Right lobe of liver (tissue), 6 donors: ENCODE results near the gene BCL2. TPM values are rescaled to one million over a fixed set of nuclear protein-coding genes. Genes with fewer than 3 reads are reported as not detected.
"Not testable (repeated sequence)": the region's sequence is repeated elsewhere in the genome, so short reads cannot be mapped to it uniquely, and the experiment has no call there.

Source experiments
- ATAC-seq, 4 donors: fragments of 200-7000 bp; cut with Tn5 transposase; one replicate each; pipeline ENCODE4 v1.9.1; 2020; ENCODE audit warnings: mild to moderate bottlenecking in 4 of 4, moderate library complexity in 4 of 4
- DNase-seq, 3 donors: peaks; one replicate each; pipeline ENCODE4 v3.0.0-alpha.2; 2020
- H3K27ac ChIP-seq, 3 donors: fragments of 200-600 bp; one replicate each; pipeline ENCODE4 v1.8.0; 2022
- H3K27me3 ChIP-seq, 2 donors: fragments of 200-600 bp; one replicate each; pipeline ENCODE4 v1.8.0; 2022
- H3K36me3 ChIP-seq, 4 donors: fragments of 200-600 bp; sonication (generic) in 1 of 4; one replicate each; pipeline versions ENCODE4 v1.5.1 to v1.8.0; 2017 to 2022; ENCODE audit warnings: control low read depth in 1 of 4
- H3K4me1 ChIP-seq, 4 donors: fragments of 200-600 bp; sonication (generic) in 1 of 4; one replicate each; pipeline versions ENCODE4 v1.5.1 to v1.8.0; 2017 to 2022; ENCODE audit warnings: control low read depth in 1 of 4
- H3K4me3 ChIP-seq, 3 donors: fragments of 200-600 bp; one replicate each; pipeline ENCODE4 v1.8.0; 2022
- H3K9me3 ChIP-seq, 4 donors: fragments of 200-600 bp; sonication (generic) in 1 of 4; one replicate each; pipeline versions ENCODE4 v1.5.1 to v1.8.0; 2017 to 2022; ENCODE audit warnings: control low read depth in 1 of 4
- POLR2A ChIP-seq: fragments of 450-650 bp; IDR thresholded peaks from one replicate; pipeline ENCODE4 v1.6.1; 2017; ENCODE audit warnings: antibody characterized with exemption, mild to moderate bottlenecking
- WGBS: methylation state at CpG from one replicate; pipeline ENCODE4 v1.1.6; 2018; ENCODE audit warnings: low coverage, low lambda C conversion rate; ENCODE audit not compliant: insufficient coverage; ENCODE audit errors: missing lambda C conversion rate; 5-methylcytosine and 5-hydroxymethylcytosine counted together
- intact Hi-C, 2 donors: fragments of 100-400 bp; cut with DNase I; formaldehyde crosslinking; loops; one replicate each; pipeline versions ENCODE4 v1.11.2 to v1.14.1; 2022
- total RNA-seq, 6 experiments: library from RNA; depleted of rRNA in 2 of 6; stranded (reverse); fragments of >200 nt in 2 of 6; fragmentation: NEBNext Ultra II Directional in 3 of 6; extraction: Animal tissue kit (Norgen Biotek cat#: 25700) in 3 of 6; gene quantifications; one replicate each; pipeline versions ENCODE4 v1.1.0 to v1.2.4, GENCODE V29; 2016 to 2023
- TF ChIP-seq, protein P1 (sequence below), 4 donors: fragments of 200-600 bp in 3 of 4; fragments of 450-650 bp in 1 of 4; IDR thresholded peaks; one replicate each; pipeline versions ENCODE4 v1.5.1 to v1.8.0; 2016 to 2022; ENCODE audit warnings: antibody characterized with exemption in 4 of 4, mild to moderate bottlenecking in 2 of 4
- donor health status: DM: no; HTN: yes; CAD: no.
- donor health status: DM: no; HTN: no; CAD: no.
- donor health status: DM: no; HTN: no; CAD: no.
- donor health status: DM: no; HTN: yes; CAD: no.
- donor health status: DM: no; HTN: yes; CAD: no.

The BCL2 gene
- total RNA-seq, 6 experiments from 2014 or later, result 0.73 to 4.7 (median 2.7) TPM

DNA sequence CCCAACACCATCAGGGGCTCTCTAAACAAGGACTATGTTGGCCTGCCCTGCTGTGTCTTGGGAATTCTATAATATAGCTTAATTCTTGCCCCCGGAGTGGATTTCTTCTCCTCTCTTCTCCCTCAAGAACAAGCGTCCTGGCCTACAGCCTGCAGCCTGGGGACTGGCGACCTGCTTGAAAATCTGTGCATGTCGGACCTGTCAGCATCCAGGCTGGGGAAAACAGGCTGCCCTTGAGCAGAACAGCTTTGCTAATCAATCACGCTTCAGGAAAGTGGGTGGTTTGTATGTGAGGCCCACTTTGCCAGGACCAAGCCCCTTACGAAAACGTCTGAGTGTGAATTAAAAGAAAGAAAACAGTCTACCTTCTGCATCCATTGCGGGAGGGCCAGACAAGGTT, 116.7 kb downstream of the BCL2 start:
- TF ChIP-seq, protein P1, sequence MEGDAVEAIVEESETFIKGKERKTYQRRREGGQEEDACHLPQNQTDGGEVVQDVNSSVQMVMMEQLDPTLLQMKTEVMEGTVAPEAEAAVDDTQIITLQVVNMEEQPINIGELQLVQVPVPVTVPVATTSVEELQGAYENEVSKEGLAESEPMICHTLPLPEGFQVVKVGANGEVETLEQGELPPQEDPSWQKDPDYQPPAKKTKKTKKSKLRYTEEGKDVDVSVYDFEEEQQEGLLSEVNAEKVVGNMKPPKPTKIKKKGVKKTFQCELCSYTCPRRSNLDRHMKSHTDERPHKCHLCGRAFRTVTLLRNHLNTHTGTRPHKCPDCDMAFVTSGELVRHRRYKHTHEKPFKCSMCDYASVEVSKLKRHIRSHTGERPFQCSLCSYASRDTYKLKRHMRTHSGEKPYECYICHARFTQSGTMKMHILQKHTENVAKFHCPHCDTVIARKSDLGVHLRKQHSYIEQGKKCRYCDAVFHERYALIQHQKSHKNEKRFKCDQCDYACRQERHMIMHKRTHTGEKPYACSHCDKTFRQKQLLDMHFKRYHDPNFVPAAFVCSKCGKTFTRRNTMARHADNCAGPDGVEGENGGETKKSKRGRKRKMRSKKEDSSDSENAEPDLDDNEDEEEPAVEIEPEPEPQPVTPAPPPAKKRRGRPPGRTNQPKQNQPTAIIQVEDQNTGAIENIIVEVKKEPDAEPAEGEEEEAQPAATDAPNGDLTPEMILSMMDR (IDR thresholded peaks at IDR 0.05), result no peak
- TF ChIP-seq POLR2A, result no peak
- Histone ChIP-seq H3K4me3 (no peak overlapping the region), H3K9me3 (no peaks in the 10 kb centered on the region), H3K27ac (no peak overlapping the region), H3K36me3 (no peaks in the 10 kb centered on the region), H3K27me3 (no peaks in the 10 kb centered on the region), H3K4me1 (no peaks in the 10 kb centered on the region)
- 85% methylated on average over 7 of the region's 8 CpGs for WGBS
- intact Hi-C loops, result no loop called here
- no peak for ATAC-seq
- no peak for DNase-seq

DNA sequence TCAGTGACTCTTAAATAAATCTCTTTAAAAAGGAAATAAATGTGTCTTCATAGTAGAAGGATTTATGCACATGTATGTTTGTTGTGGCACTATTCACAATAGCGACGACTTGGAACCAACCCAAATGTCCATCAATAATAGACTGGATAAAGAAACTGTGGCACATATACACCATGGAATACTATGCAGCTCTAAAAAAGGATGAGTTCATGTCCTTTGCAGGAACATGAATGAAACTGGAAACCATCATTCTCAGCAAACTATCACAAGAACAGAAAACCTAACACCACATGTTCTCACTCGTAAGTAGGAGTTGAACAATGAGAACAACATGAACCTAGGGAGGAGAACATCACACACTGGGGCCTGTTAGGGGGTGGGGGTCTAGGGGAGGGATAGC, 118.1 kb downstream of the BCL2 start:
- H3K4me3 ChIP-seq, H3K27me3 ChIP-seq, intact Hi-C loops, ATAC-seq, DNase-seq, H3K9me3 ChIP-seq, H3K36me3 ChIP-seq, H3K27ac ChIP-seq, H3K4me1 ChIP-seq: not testable (repeated sequence)
- WGBS, result 79% methylated on average over 3 of the region's 3 CpGs

DNA sequence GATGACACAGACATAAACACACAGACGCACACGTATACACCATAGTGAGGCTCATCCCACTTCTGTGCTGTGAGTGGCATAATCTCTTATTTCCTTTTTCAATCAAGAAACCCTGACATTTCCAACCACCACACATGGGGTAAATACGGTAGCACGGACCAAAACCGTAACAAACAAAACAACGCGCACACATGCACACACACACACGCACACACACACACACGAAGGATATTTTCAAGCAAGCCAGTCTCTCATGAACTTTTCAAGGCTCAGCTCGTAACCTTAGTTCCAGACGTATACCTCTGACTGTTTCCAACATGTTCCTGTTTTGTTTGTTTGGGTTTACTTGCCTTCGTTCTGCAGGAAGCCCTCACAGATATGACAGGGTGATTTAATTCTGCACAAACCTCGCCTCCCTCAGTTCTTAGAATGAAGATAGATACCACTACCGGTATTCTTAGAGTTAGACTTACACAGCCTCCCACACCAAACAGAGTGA, 119.8 kb downstream of the BCL2 start:
- H3K4me1 ChIP-seq, result no peaks in the 10 kb centered on the region
- H3K27me3 ChIP-seq, result no peaks in the 10 kb centered on the region
- intact Hi-C loops, result no loop called here
- WGBS, result 32% methylated on average over 13 of the region's 14 CpGs
- DNase-seq, result no peak
- H3K4me3 ChIP-seq, result no peak overlapping the region
- no peaks in the 10 kb centered on the region for H3K36me3 ChIP-seq
- no peaks in the 10 kb centered on the region for H3K9me3 ChIP-seq
- ATAC-seq, result peak; percentile 46 to 52 (median 50)
- no peak overlapping the region for H3K27ac ChIP-seq
- TF ChIP-seq, protein P1 (IDR thresholded peaks at IDR 0.05), result no peak
- no peak for TF ChIP-seq POLR2A

DNA sequence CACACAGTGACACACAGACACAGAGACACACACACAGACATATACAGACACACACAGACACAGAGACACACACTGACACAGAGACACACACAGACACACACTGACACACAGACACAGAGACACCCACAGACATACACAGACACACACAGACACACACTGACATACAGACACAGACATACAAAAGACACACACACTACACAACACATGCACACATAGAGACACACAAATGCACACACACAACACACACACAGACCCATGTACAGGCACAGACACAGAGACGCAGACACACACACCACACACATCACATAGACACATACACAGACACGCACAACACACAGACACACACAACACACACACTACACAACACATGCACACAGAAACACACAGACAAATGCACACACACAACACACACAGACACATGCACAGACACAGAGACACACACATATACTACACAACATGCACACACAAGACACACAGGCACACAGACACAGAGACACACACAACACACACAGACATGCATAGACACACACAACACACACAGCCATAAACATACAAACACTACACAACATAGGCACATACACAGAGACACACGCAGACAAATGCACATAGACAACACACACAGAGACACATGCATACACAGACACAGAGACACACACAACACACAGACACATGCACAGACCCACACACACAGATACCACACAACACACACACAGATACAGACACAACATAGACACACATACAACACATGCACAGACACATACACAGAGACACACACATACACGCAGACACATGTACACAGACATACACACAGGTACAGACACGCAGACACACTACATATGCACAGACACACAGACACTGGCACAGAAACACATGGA, 120.5 kb downstream of the BCL2 start:
- Histone ChIP-seq H3K4me1 (no peaks in the 10 kb centered on the region), H3K36me3 (no peaks in the 10 kb centered on the region), H3K4me3 (no peak overlapping the region), H3K27me3 (no peaks in the 10 kb centered on the region), H3K9me3 (no peaks in the 10 kb centered on the region), H3K27ac (no peak overlapping the region)
- TF ChIP-seq, protein P1 (IDR thresholded peaks at IDR 0.05), result no peak
- TF ChIP-seq POLR2A, result no peak
- ATAC-seq (no peak), DNase-seq (no peak)
- 0% methylated on average over 1 of the region's 5 CpGs for WGBS
- intact Hi-C loops, result no loop called here

DNA sequence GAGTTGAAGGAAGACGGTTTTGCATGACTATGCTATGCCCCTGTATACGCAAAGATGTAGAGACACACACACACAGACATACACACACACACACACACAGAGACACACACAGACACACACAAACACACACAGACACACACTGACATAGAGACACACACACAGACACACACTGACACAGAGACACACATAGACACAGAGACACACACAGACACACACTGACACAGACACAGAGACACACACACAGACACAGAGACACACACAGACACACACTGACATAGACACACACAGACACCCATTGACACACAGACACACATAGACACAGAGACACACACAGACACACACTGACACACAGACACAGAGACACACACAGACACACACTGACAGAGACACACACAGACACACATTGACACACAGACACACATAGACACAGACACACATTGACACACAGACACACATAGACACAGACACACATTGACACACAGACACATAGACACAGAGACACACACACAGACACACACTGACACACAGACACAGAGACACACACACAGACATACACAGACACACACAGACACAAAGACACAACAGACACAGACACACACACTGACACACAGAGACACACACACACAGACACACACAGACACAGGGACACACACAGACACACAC, 121.3 kb downstream of the BCL2 start:
- Histone ChIP-seq H3K27me3 (no peaks in the 10 kb centered on the region), H3K4me3 (no peak overlapping the region), H3K4me1 (no peaks in the 10 kb centered on the region), H3K36me3 (no peaks in the 10 kb centered on the region), H3K9me3 (no peaks in the 10 kb centered on the region), H3K27ac (no peak overlapping the region)
- no peak for ATAC-seq
- no peak for DNase-seq
- intact Hi-C loops, result no loop called here
- 43% methylated on average over 2 of the region's 2 CpGs for WGBS
- TF ChIP-seq, protein P1 (IDR thresholded peaks at IDR 0.05), result no peak
- TF ChIP-seq POLR2A, result no peak
